SK-N-SH (cell line): ENCODE data around the gene SENP5. TPM values are rescaled to one million over a fixed set of nuclear protein-coding genes. Genes with fewer than 3 reads are reported as not detected.
"Not testable (repeated sequence)": the region's sequence is repeated elsewhere in the genome, so short reads cannot be mapped to it uniquely, and the experiment has no call there.

Experiments used
- CTCF ChIA-PET: fragments of 300-600, 350-600 bp; formaldehyde crosslinking; extraction: SDS; loops from one replicate; lab custom pipeline; 2021; lab: Yijun Ruan, JAX
- POLR2A ChIA-PET: fragments of 350-600 bp; sonication (Branson Sonifier 250); formaldehyde crosslinking; extraction: SDS; loops from one replicate; lab custom pipeline; 2020; ENCODE audit warnings: antibody characterized with exemption, inconsistent platforms; lab: Yijun Ruan, JAX
- DNase-seq: peaks from one replicate; pipeline ENCODE4 v3.0.0; 2012
- H2AFZ ChIP-seq: fragments of 200-600 bp; sonication (generic); 2 replicates; pipeline ENCODE4 v1.8.1; 2016; ENCODE audit warnings: antibody characterized with exemption, mild to moderate bottlenecking, low read depth
- H3F3A ChIP-seq: fragments of 200-600 bp; sonication (generic); replicated peaks from 2 replicates; pipeline ENCODE3; 2016; ENCODE audit warnings: antibody characterized with exemption, mild to moderate bottlenecking; ENCODE audit not compliant: insufficient read depth
- H3K27ac ChIP-seq, 2 experiments: fragments of 200-500 bp in 1 of 2; fragments of 200-600 bp in 1 of 2; sonication (Bioruptor generic) in 1 of 2; sonication (generic), shearing (Covaris generic) in 1 of 2; 2 replicates each; pipeline versions ENCODE4 v1.5.1 to v1.6.1; 2014 to 2016; ENCODE audit warnings: low read depth in 2 of 2, inconsistent platforms in 1 of 2, low read length in 1 of 2, mild to moderate bottlenecking in 1 of 2, mixed read lengths in 1 of 2
- H3K27me3 ChIP-seq: fragments of 200-600 bp; sonication (generic), shearing (Covaris generic); 2 replicates; pipeline ENCODE4 v1.6.1; 2016; ENCODE audit warnings: mixed run types; ENCODE audit not compliant: insufficient read depth
- H3K36me3 ChIP-seq, 2 experiments: fragments of 200-500 bp in 1 of 2; fragments of 200-600 bp in 1 of 2; sonication (Bioruptor generic) in 1 of 2; sonication (generic) in 1 of 2; replicated peaks in 1 of 2; 2 replicates each; pipeline versions ENCODE3 to v1.5.1; 2014 to 2016; ENCODE audit warnings: low read length in 1 of 2, mild to moderate bottlenecking in 1 of 2; ENCODE audit not compliant: insufficient read depth in 2 of 2, control insufficient read depth in 1 of 2
- H3K4me1 ChIP-seq, 2 experiments: fragments of 200-500 bp in 1 of 2; fragments of 200-600 bp in 1 of 2; sonication (Bioruptor generic) in 1 of 2; sonication (generic), shearing (Covaris generic) in 1 of 2; 2 replicates each; pipeline versions ENCODE4 v1.5.1 to v1.6.1; 2014 to 2016; ENCODE audit warnings: low read depth in 1 of 2, low read length in 1 of 2, mixed run types in 1 of 2; ENCODE audit not compliant: insufficient read depth in 2 of 2, control insufficient read depth in 1 of 2
- H3K4me2 ChIP-seq: fragments of 200-600 bp; sonication (generic), shearing (Covaris generic); 2 replicates; pipeline ENCODE4 v1.6.1; 2017; ENCODE audit warnings: mixed run types
- H3K4me3 ChIP-seq, 2 experiments: fragments of 200-500 bp in 1 of 2; fragments of 200-600 bp in 1 of 2; sonication (Bioruptor generic) in 1 of 2; sonication (generic), shearing (Covaris generic) in 1 of 2; 2 replicates each; pipeline versions ENCODE4 v1.5.1 to v1.8.1; 2014 to 2016; ENCODE audit warnings: low read depth in 2 of 2, inconsistent platforms in 1 of 2, low read length in 1 of 2, mild to moderate bottlenecking in 1 of 2, mixed read lengths in 1 of 2, moderate library complexity in 1 of 2
- H3K79me2 ChIP-seq: fragments of 200-600 bp; sonication (generic); 2 replicates; pipeline ENCODE4 v1.8.1; 2017; ENCODE audit warnings: mild to moderate bottlenecking; ENCODE audit not compliant: insufficient read depth
- H3K9ac ChIP-seq: fragments of 200-600 bp; sonication (generic); 2 replicates; pipeline ENCODE4 v1.6.1; 2017; ENCODE audit warnings: mixed run types
- H3K9me2 ChIP-seq: fragments of 200-600 bp; sonication (generic); 2 replicates; pipeline ENCODE4 v1.6.1; 2017; ENCODE audit warnings: mixed run types
- H3K9me3 ChIP-seq: fragments of 200-600 bp; sonication (generic); 2 replicates; pipeline ENCODE4 v1.6.1; 2017; ENCODE audit warnings: mixed run types, mild to moderate bottlenecking, moderate library complexity
- H4K20me1 ChIP-seq: fragments of 200-600 bp; sonication (generic); 2 replicates; pipeline ENCODE4 v1.6.1; 2017; ENCODE audit warnings: mild to moderate bottlenecking, mixed run types; ENCODE audit not compliant: insufficient read depth
- CHD2 ChIP-seq: fragments of 150-350 bp; IDR thresholded peaks from 2 replicates; pipeline ENCODE4 v1.6.1; 2018; ENCODE audit warnings: low read length; ENCODE audit not compliant: partially characterized antibody
- CTCF ChIP-seq: fragments of 200-600 bp; sonication (generic); IDR thresholded peaks from 2 replicates; pipeline ENCODE4 v1.6.1; 2017; ENCODE audit warnings: antibody characterized with exemption, mild to moderate bottlenecking, moderate library complexity
- GATA2 ChIP-seq: sonication (generic); formaldehyde crosslinking; IDR thresholded peaks from 2 replicates; pipeline ENCODE4 v1.5.0; 2020; ENCODE audit warnings: mild to moderate bottlenecking, missing genetic modification reagents
- MXI1 ChIP-seq: IDR thresholded peaks from 2 replicates; pipeline ENCODE4 v1.6.1; 2012; ENCODE audit warnings: mild to moderate bottlenecking, low read depth, low read length, improper control_type of control experiment
- NFIC ChIP-seq: IDR thresholded peaks from 2 replicates; pipeline ENCODE4 v1.4.0; 2012; ENCODE audit warnings: borderline replicate concordance
- POLR2AphosphoS5 ChIP-seq: IDR thresholded peaks from 2 replicates; pipeline ENCODE4 v1.6.1; 2012; ENCODE audit warnings: low read depth, low read length
- RCOR1 ChIP-seq: fragments of 150-350 bp; IDR thresholded peaks from 2 replicates; pipeline ENCODE4 v1.6.1; 2017; ENCODE audit warnings: antibody characterized with exemption, low read length
- SMC3 ChIP-seq: IDR thresholded peaks from 2 replicates; pipeline ENCODE4 v1.6.1; 2012; ENCODE audit warnings: low read depth, low read length, improper control_type of control experiment
- WGBS: methylation state at CpG from one replicate; pipeline ENCODE4 v1.1.6; 2017; ENCODE audit warnings: low lambda C conversion rate; 5-methylcytosine and 5-hydroxymethylcytosine counted together
- polyA plus RNA-seq, 3 experiments: library from polyadenylated mRNA; depleted of rRNA; stranded (reverse); fragments of >200 nt; gene quantifications; 2 replicates each; pipeline ENCODE4 v1.2.3, GENCODE V29; 2012
- TF ChIP-seq, protein P1 (sequence below): IDR thresholded peaks from 2 replicates; pipeline ENCODE4; 2012

SENP5 gene
- polyA plus RNA-seq, 1 of the 3 experiments (the other 2 are of a cell fraction) = 7.5 TPM

GRCh38 chr3:196849180-196849741 is 18.5 kb upstream of the SENP5 start:
- H3K4me2 ChIP-seq = no peak overlapping the region
- H2AFZ ChIP-seq = no peak overlapping the region
- no peak for DNase-seq
- ChIA-PET POLR2A (no interaction called here), CTCF (interaction anchor here (1.3 kb wide), 1 partner anchor 11 kb away, joined by 3 read pairs; no protein-coding TSS in a partner anchor)
- no peaks in the 10 kb centered on the region for H3F3A ChIP-seq
- no peaks in the 10 kb centered on the region for H3K36me3 ChIP-seq
- H3K4me3 ChIP-seq = no peak overlapping the region
- H3K27me3 ChIP-seq = no peaks in the 10 kb centered on the region
- no peaks in the 10 kb centered on the region for H4K20me1 ChIP-seq
- H3K9me3 ChIP-seq = no peaks in the 10 kb centered on the region
- no peaks in the 10 kb centered on the region for H3K4me1 ChIP-seq
- H3K9ac ChIP-seq = no peak overlapping the region
- whole genome bisulfite sequencing = 39% methylated on average over 10 of the region's 11 CpGs
- no peaks in the 10 kb centered on the region for H3K79me2 ChIP-seq
- TF ChIP-seq, protein P1, sequence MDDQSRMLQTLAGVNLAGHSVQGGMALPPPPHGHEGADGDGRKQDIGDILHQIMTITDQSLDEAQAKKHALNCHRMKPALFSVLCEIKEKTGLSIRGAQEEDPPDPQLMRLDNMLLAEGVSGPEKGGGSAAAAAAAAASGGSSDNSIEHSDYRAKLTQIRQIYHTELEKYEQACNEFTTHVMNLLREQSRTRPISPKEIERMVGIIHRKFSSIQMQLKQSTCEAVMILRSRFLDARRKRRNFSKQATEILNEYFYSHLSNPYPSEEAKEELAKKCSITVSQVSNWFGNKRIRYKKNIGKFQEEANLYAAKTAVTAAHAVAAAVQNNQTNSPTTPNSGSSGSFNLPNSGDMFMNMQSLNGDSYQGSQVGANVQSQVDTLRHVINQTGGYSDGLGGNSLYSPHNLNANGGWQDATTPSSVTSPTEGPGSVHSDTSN = no peak
- no peak for TF ChIP-seq POLR2AphosphoS5
- no peak for TF ChIP-seq SMC3
- no peak for TF ChIP-seq CHD2
- no peak for TF ChIP-seq MXI1
- TF ChIP-seq NFIC = no peak
- no peak for TF ChIP-seq RCOR1
- no peak for TF ChIP-seq CTCF
- no peak overlapping the region for H3K27ac ChIP-seq
- H3K9me2 ChIP-seq = no peaks in the 10 kb centered on the region

DNA sequence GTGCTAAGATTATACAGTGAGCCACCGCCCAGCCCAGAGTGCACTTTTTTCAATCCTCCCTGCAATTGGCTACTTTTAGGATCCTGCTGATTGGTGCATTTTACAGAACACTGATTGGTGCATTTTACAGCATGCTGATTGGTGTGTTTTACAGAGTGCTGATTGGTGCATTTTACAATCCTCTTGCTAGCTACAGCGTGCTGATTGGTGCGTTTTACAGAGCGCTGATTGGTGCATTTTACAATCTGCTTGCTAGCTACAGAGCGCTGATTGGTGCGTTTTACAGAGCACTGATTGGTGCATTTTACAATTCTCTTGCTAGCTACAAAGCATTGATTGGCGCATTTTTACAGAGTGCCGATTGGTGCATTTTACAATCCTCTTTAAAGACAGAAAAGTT is 4.7 kb upstream of the SENP5 start:
- H3K4me3 ChIP-seq, H4K20me1 ChIP-seq, H3K9ac ChIP-seq, H3K79me2 ChIP-seq, H3K36me3 ChIP-seq, H3K27ac ChIP-seq, H2AFZ ChIP-seq, H3F3A ChIP-seq, H3K9me2 ChIP-seq, POLR2A ChIA-PET, H3K4me1 ChIP-seq, H3K4me2 ChIP-seq, H3K27me3 ChIP-seq, DNase-seq, H3K9me3 ChIP-seq: not testable (repeated sequence)
- WGBS = 66% methylated on average over 8 of the region's 8 CpGs
- CTCF ChIA-PET = interaction anchor here (1.5 kb wide), 1 partner anchor 122 kb away, joined by 4 read pairs; the partner anchor contains the start of gene PAK2

DNA sequence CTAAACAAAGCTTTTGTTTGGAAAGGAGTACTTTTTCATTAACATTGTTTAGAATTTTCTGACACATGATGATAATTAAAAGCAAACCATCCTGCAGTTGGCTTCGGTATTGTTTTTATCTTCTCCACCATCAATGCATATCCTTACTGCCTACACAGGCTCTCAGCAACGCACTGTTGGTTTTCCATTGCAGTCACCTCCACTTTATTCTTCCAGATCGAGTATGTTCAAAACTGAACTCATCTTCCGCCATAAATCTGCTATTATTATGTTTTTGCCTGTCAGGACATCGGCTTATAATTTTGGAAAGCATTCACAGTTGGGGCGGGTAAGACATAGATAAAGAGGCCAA is 589 bp upstream of the SENP5 start:
- Histone ChIP-seq H3F3A (peaks cover 9% of the 10 kb centered on the region), H3K27ac (peak overlapping the region; percentile 83 to 91), H3K36me3 (peaks cover 0 to 13% of the 10 kb centered on the region in 2 experiments), H3K4me3 (peak overlapping the region; percentile 72 to 89), H4K20me1 (peaks cover 37% of the 10 kb centered on the region), H3K9ac (peak overlapping the region; percentile 71), H3K9me2 (no peaks in the 10 kb centered on the region), H3K27me3 (no peaks in the 10 kb centered on the region), H3K79me2 (peaks cover 44% of the 10 kb centered on the region), H3K9me3 (no peaks in the 10 kb centered on the region), H2AFZ (peak overlapping the region; percentile 95), H3K4me1 (peaks cover 0 to 5% of the 10 kb centered on the region in 2 experiments; a peak in 2 of 4 replicates), H3K4me2 (peak overlapping the region; percentile 79)
- no peak for DNase-seq
- ChIA-PET POLR2A (interaction anchor here (0.8 to 2.0 kb wide), 7 partner anchors 21 to 155 kb away, joined by 3 to 18 read pairs (median 3); partner anchors contain the start of genes CEP19, NCBP2, PAK2 and PIGX), CTCF (interaction anchor here (1.1 kb wide), 1 partner anchor 19 kb away, joined by 5 read pairs; no protein-coding TSS in a partner anchor)
- 12% methylated on average over 6 of the region's 6 CpGs for WGBS
- TF ChIP-seq, protein P1 = no peak
- TF ChIP-seq GATA2 (CRISPR knock-in tag) = peak; percentile 55
